Lower leg skin (tissue), 4 donors: ENCODE measurements around the gene TMEM135. TPM values are rescaled to one million over a fixed set of nuclear protein-coding genes. Genes with fewer than 3 reads are reported as not detected.
"Not testable (repeated sequence)": the region's sequence is repeated elsewhere in the genome, so short reads cannot be mapped to it uniquely, and the experiment has no call there.

Experiments used
- DNase-seq, 2 donors: peaks; one replicate each; pipeline ENCODE4 v3.0.0-alpha.2; 2019; ENCODE audit warnings: low spot score in 2 of 2
- H3K4me3 ChIP-seq: fragments of 200-600 bp; sonication (generic); 2 replicates; pipeline ENCODE4 v1.5.1; 2017; ENCODE audit warnings: mild to moderate bottlenecking, low read depth; ENCODE audit not compliant: poor library complexity, severe bottlenecking
- CTCF ChIP-seq, 3 donors: fragments of 450-650 bp; IDR thresholded peaks; one replicate each; pipeline ENCODE4 v1.5.1; 2016; ENCODE audit warnings: antibody characterized with exemption in 3 of 3, mild to moderate bottlenecking in 3 of 3, moderate library complexity in 2 of 3
- POLR2A ChIP-seq, 2 donors: fragments of 450-650 bp; IDR thresholded peaks; one replicate each; pipeline ENCODE4 v1.6.1; 2016 to 2017; ENCODE audit warnings: antibody characterized with exemption in 2 of 2, mild to moderate bottlenecking in 1 of 2, moderate library complexity in 1 of 2
- WGBS, 2 donors: methylation state at CpG; one replicate each; pipeline ENCODE4 v1.1.5; 2018; 5-methylcytosine and 5-hydroxymethylcytosine counted together
- intact Hi-C: fragments of 100-400 bp; cut with DNase I; formaldehyde crosslinking; loops from one replicate; pipeline ENCODE4 v1.15.0; 2023; ENCODE audit warnings: low total_unique reads
- total RNA-seq, 4 donors: library from RNA; depleted of rRNA; stranded (reverse); fragments of >200 nt; gene quantifications; one replicate each; pipeline ENCODE4 v1.1.0, GENCODE V29; 2016

TMEM135 gene
- total RNA-seq, 4 donors from 2014 or later, result 6.2 to 14.2 (median 10.3) TPM

GRCh38 chr11:87150936-87151335 is 113.2 kb downstream of the TMEM135 start:
- intact Hi-C loops, result no loop called here
- no peak overlapping the region for H3K4me3 ChIP-seq
- WGBS, 2 donors, result 76 to 80% methylated on average over 1 of the region's 1 CpG
- DNase-seq, result no peak
- TF ChIP-seq POLR2A (IDR thresholded peaks at IDR 0.05), result no peak
- no peak for TF ChIP-seq CTCF (IDR thresholded peaks at IDR 0.05)

GRCh38 chr11:87154246-87154645 is 116.5 kb downstream of the TMEM135 start:
- intact Hi-C loops, result no loop called here

GRCh38 chr11:87156970-87157369 is 119.2 kb downstream of the TMEM135 start:
- TF ChIP-seq CTCF (IDR thresholded peaks at IDR 0.05) (no peak), POLR2A (IDR thresholded peaks at IDR 0.05) (no peak)
- WGBS, 2 donors, result 96 to 99% methylated on average over 2 of the region's 2 CpGs
- no peak for DNase-seq
- no peak overlapping the region for H3K4me3 ChIP-seq
- intact Hi-C loops, result no loop called here

More at GRCh38 chr11:87154246-87154645, 116.5 kb downstream of the TMEM135 start:
- no peak for DNase-seq
- no peak for TF ChIP-seq POLR2A (IDR thresholded peaks at IDR 0.05)
- TF ChIP-seq CTCF (IDR thresholded peaks at IDR 0.05), result no peak
- H3K4me3 ChIP-seq, result no peak overlapping the region
- 97 to 100% methylated on average over 2 of the region's 2 CpGs for WGBS, 2 donors

- H3K4me3 ChIP-seq, DNase-seq, intact Hi-C loops: not testable (repeated sequence)
- WGBS, 2 donors, result 98 to 100% methylated on average over 3 of the region's 3 CpGs
Observed at GRCh38 chr11:87169076-87169475, 131.3 kb downstream of the TMEM135 start.

- DNase-seq, result no peak
- 32 to 39% methylated on average over 3 of the region's 3 CpGs for WGBS, 2 donors
Observed at GRCh38 chr11:87173185-87174039, 135.7 kb downstream of the TMEM135 start.

GRCh38 chr11:87174870-87175269 is 137.1 kb downstream of the TMEM135 start:
- intact Hi-C loops, result no loop called here
- TF ChIP-seq POLR2A (IDR thresholded peaks at IDR 0.05) (no peak), CTCF (IDR thresholded peaks at IDR 0.05) (no peak)
- DNase-seq, result no peak
- H3K4me3 ChIP-seq, result no peak overlapping the region

More at GRCh38 chr11:87173185-87174039, 135.7 kb downstream of the TMEM135 start:
- no peak overlapping the region for H3K4me3 ChIP-seq
- TF ChIP-seq POLR2A (IDR thresholded peaks at IDR 0.05) (no peak), CTCF (IDR thresholded peaks at IDR 0.05) (no peak)
- intact Hi-C loops, result no loop called here
